ENCODE measurements around the gene GNA12. TPM values are rescaled to one million over a fixed set of nuclear protein-coding genes. Genes with fewer than 3 reads are reported as not detected.

Gene GNA12
- total and polyA plus RNA-seq, 9 of the 15 experiments (the other 6 are each of a cell fraction or from before 2014, with no cell fraction given) = 0.65 to 32.7 (median 9.6) TPM

DNA sequence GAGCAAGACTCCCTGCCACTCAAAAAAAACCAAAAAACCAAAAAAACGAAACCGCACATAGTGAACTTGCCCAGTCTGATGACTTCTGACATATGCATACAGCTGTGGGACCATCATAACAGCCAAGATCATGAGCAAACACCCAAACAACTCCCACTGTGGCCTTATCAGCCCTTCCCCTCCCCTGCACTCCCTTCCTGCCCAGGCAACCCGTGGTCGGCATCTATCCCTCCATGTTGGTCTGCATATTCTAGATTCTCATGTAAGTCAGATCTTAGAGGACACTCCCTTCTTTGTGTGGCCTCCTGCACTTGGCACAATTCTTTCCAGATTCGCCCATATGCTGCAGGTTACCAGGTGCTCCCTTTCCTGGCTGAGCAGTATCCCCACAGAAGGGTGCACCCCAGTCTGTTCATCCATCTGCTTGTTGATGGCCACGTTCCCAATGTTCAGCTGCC is 72.8 kb downstream of the GNA12 start (continued):
- TF ChIP-seq, protein P1, sequence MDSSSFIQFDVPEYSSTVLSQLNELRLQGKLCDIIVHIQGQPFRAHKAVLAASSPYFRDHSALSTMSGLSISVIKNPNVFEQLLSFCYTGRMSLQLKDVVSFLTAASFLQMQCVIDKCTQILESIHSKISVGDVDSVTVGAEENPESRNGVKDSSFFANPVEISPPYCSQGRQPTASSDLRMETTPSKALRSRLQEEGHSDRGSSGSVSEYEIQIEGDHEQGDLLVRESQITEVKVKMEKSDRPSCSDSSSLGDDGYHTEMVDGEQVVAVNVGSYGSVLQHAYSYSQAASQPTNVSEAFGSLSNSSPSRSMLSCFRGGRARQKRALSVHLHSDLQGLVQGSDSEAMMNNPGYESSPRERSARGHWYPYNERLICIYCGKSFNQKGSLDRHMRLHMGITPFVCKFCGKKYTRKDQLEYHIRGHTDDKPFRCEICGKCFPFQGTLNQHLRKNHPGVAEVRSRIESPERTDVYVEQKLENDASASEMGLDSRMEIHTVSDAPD (CRISPR knock-in tag; IDR thresholded peaks at IDR 0.05) = no peak
- TF ChIP-seq MCM7 (IDR thresholded peaks at IDR 0.05) (no peak), HNRNPH1 (optimal IDR thresholded peaks at IDR 0.05; ENCODE audit: low read depth, low read length) (no peak), NCOA2 (IDR thresholded peaks at IDR 0.05; ENCODE audit: partially characterized antibody in 2 of 2) (no peak), GABPB1 (CRISPR knock-in tag; IDR thresholded peaks at IDR 0.05) (no peak), HDAC1 (IDR thresholded peaks at IDR 0.05) (peak in 1 of 2 experiments; percentile 95; a peak in 2 of 4 replicates), TEAD1 (CRISPR knock-in tag; IDR thresholded peaks at IDR 0.05) (peak in 1 of 2 experiments; percentile 47; a peak in 1 of 4 replicates), STAT5B (CRISPR knock-in tag; IDR thresholded peaks at IDR 0.05) (no peak), CBFA2T3 (IDR thresholded peaks at IDR 0.05) (peak; percentile 98), MTA2 (IDR thresholded peaks at IDR 0.05; ENCODE audit: low read depth) (peak; percentile 74), BACH1 (tag; IDR thresholded peaks at IDR 0.05) (no peak), ZNF696 (CRISPR knock-in tag; conservative IDR thresholded peaks at IDR 0.05) (no peak), NEUROD1 (IDR thresholded peaks at IDR 0.05; ENCODE audit: borderline replicate concordance, low read depth, low read length, partially characterized antibody) (peak; percentile 50), RBM17 (IDR thresholded peaks at IDR 0.05; ENCODE audit: borderline replicate concordance, low read depth, low read length) (no peak), STAT5A (IDR thresholded peaks at IDR 0.05; ENCODE audit: borderline replicate concordance, low read length) (peak; percentile 58; the same call in 1 of the 2 replicates), JUNB (CRISPR knock-in tag; conservative IDR thresholded peaks at IDR 0.05) (no peak), PHF8 (IDR thresholded peaks at IDR 0.05; ENCODE audit: borderline replicate concordance, low read length) (no peak), CBX3 (IDR thresholded peaks at IDR 0.05; ENCODE audit: borderline replicate concordance in 1 of 2, low read length in 2 of 2) (no peak), ZNF311 (CRISPR knock-in tag; IDR thresholded peaks at IDR 0.05) (no peak), ZNF766 (CRISPR knock-in tag; conservative IDR thresholded peaks at IDR 0.05) (no peak), ZNF830 (CRISPR knock-in tag; IDR thresholded peaks at IDR 0.05) (no peak)
- TF ChIP-seq, protein P2, sequence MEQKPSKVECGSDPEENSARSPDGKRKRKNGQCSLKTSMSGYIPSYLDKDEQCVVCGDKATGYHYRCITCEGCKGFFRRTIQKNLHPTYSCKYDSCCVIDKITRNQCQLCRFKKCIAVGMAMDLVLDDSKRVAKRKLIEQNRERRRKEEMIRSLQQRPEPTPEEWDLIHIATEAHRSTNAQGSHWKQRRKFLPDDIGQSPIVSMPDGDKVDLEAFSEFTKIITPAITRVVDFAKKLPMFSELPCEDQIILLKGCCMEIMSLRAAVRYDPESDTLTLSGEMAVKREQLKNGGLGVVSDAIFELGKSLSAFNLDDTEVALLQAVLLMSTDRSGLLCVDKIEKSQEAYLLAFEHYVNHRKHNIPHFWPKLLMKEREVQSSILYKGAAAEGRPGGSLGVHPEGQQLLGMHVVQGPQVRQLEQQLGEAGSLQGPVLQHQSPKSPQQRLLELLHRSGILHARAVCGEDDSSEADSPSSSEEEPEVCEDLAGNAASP (IDR thresholded peaks at IDR 0.05) = no peak
- TF ChIP-seq, protein P3, sequence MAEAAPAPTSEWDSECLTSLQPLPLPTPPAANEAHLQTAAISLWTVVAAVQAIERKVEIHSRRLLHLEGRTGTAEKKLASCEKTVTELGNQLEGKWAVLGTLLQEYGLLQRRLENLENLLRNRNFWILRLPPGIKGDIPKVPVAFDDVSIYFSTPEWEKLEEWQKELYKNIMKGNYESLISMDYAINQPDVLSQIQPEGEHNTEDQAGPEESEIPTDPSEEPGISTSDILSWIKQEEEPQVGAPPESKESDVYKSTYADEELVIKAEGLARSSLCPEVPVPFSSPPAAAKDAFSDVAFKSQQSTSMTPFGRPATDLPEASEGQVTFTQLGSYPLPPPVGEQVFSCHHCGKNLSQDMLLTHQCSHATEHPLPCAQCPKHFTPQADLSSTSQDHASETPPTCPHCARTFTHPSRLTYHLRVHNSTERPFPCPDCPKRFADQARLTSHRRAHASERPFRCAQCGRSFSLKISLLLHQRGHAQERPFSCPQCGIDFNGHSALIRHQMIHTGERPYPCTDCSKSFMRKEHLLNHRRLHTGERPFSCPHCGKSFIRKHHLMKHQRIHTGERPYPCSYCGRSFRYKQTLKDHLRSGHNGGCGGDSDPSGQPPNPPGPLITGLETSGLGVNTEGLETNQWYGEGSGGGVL (CRISPR knock-in tag; IDR thresholded peaks at IDR 0.05) = no peak
- TF ChIP-seq, protein P4, sequence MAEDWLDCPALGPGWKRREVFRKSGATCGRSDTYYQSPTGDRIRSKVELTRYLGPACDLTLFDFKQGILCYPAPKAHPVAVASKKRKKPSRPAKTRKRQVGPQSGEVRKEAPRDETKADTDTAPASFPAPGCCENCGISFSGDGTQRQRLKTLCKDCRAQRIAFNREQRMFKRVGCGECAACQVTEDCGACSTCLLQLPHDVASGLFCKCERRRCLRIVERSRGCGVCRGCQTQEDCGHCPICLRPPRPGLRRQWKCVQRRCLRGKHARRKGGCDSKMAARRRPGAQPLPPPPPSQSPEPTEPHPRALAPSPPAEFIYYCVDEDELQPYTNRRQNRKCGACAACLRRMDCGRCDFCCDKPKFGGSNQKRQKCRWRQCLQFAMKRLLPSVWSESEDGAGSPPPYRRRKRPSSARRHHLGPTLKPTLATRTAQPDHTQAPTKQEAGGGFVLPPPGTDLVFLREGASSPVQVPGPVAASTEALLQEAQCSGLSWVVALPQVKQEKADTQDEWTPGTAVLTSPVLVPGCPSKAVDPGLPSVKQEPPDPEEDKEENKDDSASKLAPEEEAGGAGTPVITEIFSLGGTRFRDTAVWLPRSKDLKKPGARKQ (CRISPR knock-in tag; IDR thresholded peaks at IDR 0.05) = no peak

Measured in K562 (cell line).